ENCODE data around the gene RNF111.
"Not testable (repeated sequence)": the region's sequence is repeated elsewhere in the genome, so short reads cannot be mapped to it uniquely, and the experiment has no call there.

Gene RNF111

GRCh38 chr15:59104602-59104911 is 117.1 kb downstream of the RNF111 start:
- DNase-seq (ENCODE audit: low read depth in 1 of 2, low spot score in 1 of 2), result no peak
- no peak for TF ChIP-seq JUND (IDR thresholded peaks at IDR 0.05; ENCODE audit: low read depth)
- in situ Hi-C loops (cut with HindIII; ENCODE audit: low pct_unique_long_range_greater_than_20kb, low sequenced_read_pairs), result no loop called here

GRCh38 chr15:59104912-59105732 is 117.7 kb downstream of the RNF111 start, which contains the start of gene CCNB2:
CCNB2 (plus strand) TSS chr15:59105146; CDS start chr15:59105269, 123 bp downstream.
- TF ChIP-seq JUND (IDR thresholded peaks at IDR 0.05; ENCODE audit: low read depth), result no peak
- DNase-seq (ENCODE audit: low read depth in 1 of 2, low spot score in 1 of 2), result peak; percentile 95 to 96
- in situ Hi-C loops (cut with HindIII; ENCODE audit: low pct_unique_long_range_greater_than_20kb, low sequenced_read_pairs), result no loop called here

DNA sequence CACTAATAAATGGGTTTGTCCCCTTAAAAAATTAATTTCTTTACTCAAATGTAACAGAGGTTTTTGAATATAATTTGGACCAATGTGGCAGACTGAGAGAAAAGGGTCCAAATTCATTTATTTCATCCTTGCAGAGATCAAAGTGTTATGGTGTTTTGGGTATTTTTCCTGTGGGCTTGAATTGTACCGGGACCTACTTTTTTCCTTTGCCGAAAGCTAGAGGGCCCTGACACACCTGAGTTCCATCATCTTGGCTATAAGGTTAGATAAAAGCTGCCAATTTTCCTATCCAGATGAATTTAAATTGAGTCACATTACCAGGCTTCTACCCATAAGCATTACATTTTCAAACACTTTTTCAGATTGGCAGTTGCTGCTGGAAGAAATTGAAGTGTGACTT is 118.4 kb downstream of the RNF111 start:
- no peak for TF ChIP-seq JUND (IDR thresholded peaks at IDR 0.05; ENCODE audit: low read depth)
- DNase-seq (ENCODE audit: low read depth in 1 of 2, low spot score in 1 of 2), result peak; percentile 21 to 29
- in situ Hi-C loops (cut with HindIII; ENCODE audit: low pct_unique_long_range_greater_than_20kb, low sequenced_read_pairs), result no loop called here

DNA sequence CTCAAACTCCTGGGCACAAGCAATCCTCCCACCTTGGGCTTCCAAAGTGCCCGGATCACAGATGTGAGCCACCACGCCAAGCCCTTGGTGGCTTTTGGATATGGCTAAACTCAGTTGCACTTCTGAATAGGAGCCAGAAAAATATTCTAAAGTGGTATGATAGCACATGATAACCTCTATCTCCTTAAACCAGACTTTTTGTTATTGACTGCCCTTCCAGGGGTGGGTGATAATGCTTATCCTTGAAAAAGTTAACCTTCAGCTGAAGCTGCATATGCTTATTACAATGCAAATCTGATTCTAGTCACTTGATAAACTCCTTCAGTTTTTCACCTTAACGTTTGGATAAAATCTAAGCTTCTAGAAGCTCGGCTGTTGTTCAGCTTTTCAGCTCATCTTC is 123.8 kb downstream of the RNF111 start:
- DNase-seq (ENCODE audit: low read depth in 1 of 2, low spot score in 1 of 2), result no peak
- no peak for TF ChIP-seq JUND (IDR thresholded peaks at IDR 0.05; ENCODE audit: low read depth)
- in situ Hi-C loops (cut with HindIII; ENCODE audit: low pct_unique_long_range_greater_than_20kb, low sequenced_read_pairs), result no loop called here

- no peak for DNase-seq (ENCODE audit: low read depth in 1 of 2, low spot score in 1 of 2)
- in situ Hi-C loops (cut with HindIII; ENCODE audit: low pct_unique_long_range_greater_than_20kb, low sequenced_read_pairs), result no loop called here
- TF ChIP-seq JUND (IDR thresholded peaks at IDR 0.05; ENCODE audit: low read depth), result no peak
Observed at GRCh38 chr15:59115047-59115446, 127.6 kb downstream of the RNF111 start.

DNA sequence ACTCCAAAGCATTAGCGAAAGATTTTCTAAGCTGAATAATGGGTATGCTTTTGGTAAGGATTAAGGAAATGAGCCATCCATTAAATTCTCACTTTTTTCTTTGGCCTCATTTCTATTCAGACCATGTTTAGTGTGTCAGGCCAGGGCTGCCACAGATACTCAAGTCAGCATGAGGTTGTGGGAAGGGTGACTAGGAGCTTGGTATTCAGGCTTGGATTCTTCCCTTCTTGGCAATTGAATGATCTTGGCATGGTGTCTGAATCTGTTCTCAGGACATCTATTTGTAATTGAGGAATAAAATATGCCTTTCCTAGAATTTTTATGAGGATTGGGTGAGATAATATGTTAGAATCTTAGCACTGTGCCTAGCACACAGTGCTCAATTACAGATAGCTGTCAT is 128.7 kb downstream of the RNF111 start:
- no peak for TF ChIP-seq JUND (IDR thresholded peaks at IDR 0.05; ENCODE audit: low read depth)
- no peak for DNase-seq (ENCODE audit: low read depth in 1 of 2, low spot score in 1 of 2)
- in situ Hi-C loops (cut with HindIII; ENCODE audit: low pct_unique_long_range_greater_than_20kb, low sequenced_read_pairs), result no loop called here

- no peak for DNase-seq (ENCODE audit: low read depth in 1 of 2, low spot score in 1 of 2)
- in situ Hi-C loops (cut with HindIII; ENCODE audit: low pct_unique_long_range_greater_than_20kb, low sequenced_read_pairs), result no loop called here
- no peak for TF ChIP-seq JUND (IDR thresholded peaks at IDR 0.05; ENCODE audit: low read depth)
Observed at GRCh38 chr15:59116771-59117170, 129.3 kb downstream of the RNF111 start.

GRCh38 chr15:59119625-59120024 is 132.2 kb downstream of the RNF111 start:
- in situ Hi-C loops (cut with HindIII; ENCODE audit: low pct_unique_long_range_greater_than_20kb, low sequenced_read_pairs), result no loop called here
- DNase-seq (ENCODE audit: low read depth in 1 of 2, low spot score in 1 of 2), result no peak
- no peak for TF ChIP-seq JUND (IDR thresholded peaks at IDR 0.05; ENCODE audit: low read depth)

DNA sequence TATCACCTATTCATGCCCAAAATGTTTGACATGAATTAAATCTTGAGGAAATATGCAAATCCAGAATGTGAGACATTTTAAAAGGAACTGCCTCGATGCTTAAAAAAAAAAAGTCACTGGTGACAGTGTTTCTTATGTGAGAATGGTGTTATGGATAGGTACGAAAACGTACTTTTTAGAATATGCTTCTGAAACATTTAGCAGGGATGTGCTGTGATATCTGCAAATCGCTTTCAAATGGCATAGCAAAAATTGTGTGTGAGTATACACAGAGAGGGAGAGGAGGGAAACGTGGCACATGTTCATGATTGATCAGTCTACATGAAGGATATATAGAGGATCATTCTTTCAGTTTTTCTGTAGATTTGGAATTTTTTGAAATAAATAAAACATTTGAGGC is 133.5 kb downstream of the RNF111 start:
- in situ Hi-C loops (cut with HindIII; ENCODE audit: low pct_unique_long_range_greater_than_20kb, low sequenced_read_pairs), result no loop called here
- TF ChIP-seq JUND (IDR thresholded peaks at IDR 0.05; ENCODE audit: low read depth), result no peak
- DNase-seq (ENCODE audit: low read depth in 1 of 2, low spot score in 1 of 2), result no peak

GRCh38 chr15:59124261-59124660 is 136.8 kb downstream of the RNF111 start:
- in situ Hi-C loops (cut with HindIII; ENCODE audit: low pct_unique_long_range_greater_than_20kb, low sequenced_read_pairs), result no loop called here
- no peak for DNase-seq (ENCODE audit: low read depth in 1 of 2, low spot score in 1 of 2)
- no peak for TF ChIP-seq JUND (IDR thresholded peaks at IDR 0.05; ENCODE audit: low read depth)

DNA sequence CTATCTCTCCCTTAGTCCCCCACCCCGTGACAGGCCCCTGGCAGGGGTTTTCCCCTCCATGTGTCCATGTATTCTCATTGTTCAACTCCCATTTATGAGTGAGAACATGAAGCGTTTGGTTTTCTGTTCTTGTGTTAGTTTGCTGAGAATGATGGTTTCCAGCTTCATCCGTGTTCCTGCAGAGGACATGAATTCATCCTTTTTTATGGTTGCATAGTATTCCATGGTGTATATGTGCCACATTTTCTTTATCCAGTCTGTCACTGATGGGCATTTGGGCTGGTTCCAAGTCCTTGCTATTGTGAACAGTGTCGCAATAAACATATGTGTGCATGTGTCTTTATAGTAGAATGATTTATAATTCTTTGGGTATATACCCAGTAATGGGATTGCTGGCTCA is 138.2 kb downstream of the RNF111 start:
- in situ Hi-C loops (cut with HindIII; ENCODE audit: low pct_unique_long_range_greater_than_20kb, low sequenced_read_pairs); DNase-seq (ENCODE audit: low read depth in 1 of 2, low spot score in 1 of 2): not testable (repeated sequence)

DNA sequence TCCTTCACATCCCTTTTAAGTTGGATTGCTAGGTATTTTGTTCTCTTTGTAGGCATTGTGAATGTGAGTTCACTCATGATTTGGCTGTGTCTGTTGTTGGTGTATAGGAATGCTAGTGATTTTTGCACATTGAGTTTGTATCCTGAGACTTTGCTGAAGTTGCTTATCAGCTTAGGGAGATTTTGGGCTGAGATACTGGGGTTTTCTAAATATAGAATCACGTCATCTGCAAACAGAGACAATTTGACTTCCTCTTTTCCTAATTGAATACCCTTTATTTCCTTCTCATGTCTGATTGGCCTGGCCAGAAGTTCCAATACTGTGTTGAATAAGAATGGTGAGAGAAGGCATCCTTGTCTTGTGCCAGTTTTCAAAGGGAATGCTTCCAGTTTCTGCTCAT is 139.8 kb downstream of the RNF111 start:
- DNase-seq (ENCODE audit: low read depth in 1 of 2, low spot score in 1 of 2); in situ Hi-C loops (cut with HindIII; ENCODE audit: low pct_unique_long_range_greater_than_20kb, low sequenced_read_pairs): not testable (repeated sequence)

DNA sequence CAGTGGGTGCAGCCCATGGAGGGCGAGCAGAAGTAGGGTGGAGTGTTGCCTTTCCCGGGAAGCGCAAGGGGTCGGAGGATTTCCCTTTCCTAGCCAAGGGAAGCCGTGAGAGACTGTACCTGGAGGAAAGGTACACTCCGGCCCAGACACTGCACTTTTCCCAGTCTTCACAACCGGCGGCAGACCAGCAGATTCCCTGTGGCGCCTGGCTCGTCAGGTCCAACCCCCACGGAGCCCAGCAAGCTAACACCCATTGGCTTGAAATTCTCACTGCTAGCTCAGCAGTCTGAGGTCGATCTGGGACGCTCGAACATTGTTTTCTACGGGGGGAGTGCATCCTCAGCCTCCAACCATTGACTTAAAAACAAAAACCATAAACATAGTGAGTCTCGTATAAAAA is 144.0 kb downstream of the RNF111 start:
- DNase-seq (ENCODE audit: low read depth in 1 of 2, low spot score in 1 of 2), result no peak
- no peak for TF ChIP-seq JUND (IDR thresholded peaks at IDR 0.05; ENCODE audit: low read depth)
- in situ Hi-C loops (cut with HindIII; ENCODE audit: low pct_unique_long_range_greater_than_20kb, low sequenced_read_pairs), result no loop called here

- no peak for TF ChIP-seq JUND (IDR thresholded peaks at IDR 0.05; ENCODE audit: low read depth)
- in situ Hi-C loops (cut with HindIII; ENCODE audit: low pct_unique_long_range_greater_than_20kb, low sequenced_read_pairs), result no loop called here
Observed at GRCh38 chr15:59131969-59132562, 144.6 kb downstream of the RNF111 start.

More at GRCh38 chr15:59131969-59132562, 144.6 kb downstream of the RNF111 start:
- no peak for DNase-seq (ENCODE audit: low read depth in 1 of 2, low spot score in 1 of 2)
